ENCODE results near the gene PRDX5.

- TF ChIP-seq CTCF (tag by site-specific recombination; IDR thresholded peaks at IDR 0.05) (no peak; the same call in 1 of the 2 replicates), ZNF23 (tag by site-specific recombination; IDR thresholded peaks at IDR 0.05; ENCODE audit: borderline replicate concordance) (no peak), TCF7L2 (IDR thresholded peaks at IDR 0.05; ENCODE audit: borderline replicate concordance, low read depth, low read length) (no peak), HOXA7 (CRISPR knock-in tag; IDR thresholded peaks at IDR 0.05; ENCODE audit: borderline replicate concordance) (no peak), ZNF624 (tag by site-specific recombination; IDR thresholded peaks at IDR 0.05) (no peak), ZNF10 (tag by site-specific recombination; IDR thresholded peaks at IDR 0.05) (no peak)
Measured at GRCh38 chr11:64284048-64284961, 33.6 kb upstream of the PRDX5 start, which contains the start of gene BAD.

Measured in HEK293 (cell line).